GM11168 (cell line): ENCODE results near the gene GREB1L.
"Not testable (repeated sequence)": the region's sequence is repeated elsewhere in the genome, so short reads cannot be mapped to it uniquely, and the experiment has no call there.

Experiments
- in situ Hi-C: fragments of 300-500 bp; cut with MboI; formaldehyde crosslinking; loops from one replicate; pipeline ENCODE4 v1.12.0; 2022; ENCODE audit warnings: low sequenced_read_pairs; ENCODE audit not compliant: unreplicated experiment

Gene GREB1L

GRCh38 chr18:21242141-21242779, at the start of gene GREB1L:
Gene GREB1L (plus strand): TSS chr18:21242232. CDS start chr18:21383519, 141,287 bp downstream.
- in situ Hi-C loops: no loop called here

GRCh38 chr18:21192308-21192624, 49.8 kb upstream of the GREB1L start:
- in situ Hi-C loops: loop anchor here (5.0 kb wide), 1 partner anchor 245 kb away; no protein-coding TSS in a partner anchor

- in situ Hi-C loops: loop anchor here (5.0 kb wide), 1 partner anchor 242 kb away; no protein-coding TSS in a partner anchor
Observed at GRCh38 chr18:21194871-21195771, 46.9 kb upstream of the GREB1L start.

GRCh38 chr18:21196426-21196825, 45.6 kb upstream of the GREB1L start:
- in situ Hi-C loops: no loop called here

GRCh38 chr18:21203126-21203525, 38.9 kb upstream of the GREB1L start:
- in situ Hi-C loops: no loop called here

- in situ Hi-C loops: no loop called here
Observed at GRCh38 chr18:21203542-21204241, 38.3 kb upstream of the GREB1L start.

- in situ Hi-C loops: no loop called here
Observed at GRCh38 chr18:21205695-21206094, 36.3 kb upstream of the GREB1L start.

- in situ Hi-C loops: no loop called here
Observed at GRCh38 chr18:21210278-21210677, 31.8 kb upstream of the GREB1L start.

GRCh38 chr18:21210784-21211183, 31.2 kb upstream of the GREB1L start:
- in situ Hi-C loops: no loop called here

GRCh38 chr18:21214409-21214808, 27.6 kb upstream of the GREB1L start:
- in situ Hi-C loops: not testable (repeated sequence)

- in situ Hi-C loops: no loop called here
Observed at GRCh38 chr18:21215490-21215889, 26.5 kb upstream of the GREB1L start.

- in situ Hi-C loops: no loop called here
Observed at GRCh38 chr18:21218862-21219261, 23.2 kb upstream of the GREB1L start.

GRCh38 chr18:21230436-21230835, 11.6 kb upstream of the GREB1L start:
- in situ Hi-C loops: no loop called here

- in situ Hi-C loops: no loop called here
Observed at GRCh38 chr18:21241301-21242048, 557 bp upstream of the GREB1L start.

GRCh38 chr18:21242780-21243401, 859 bp downstream of the GREB1L start:
- in situ Hi-C loops: no loop called here

- in situ Hi-C loops: no loop called here
Observed at GRCh38 chr18:21254576-21254975, 12.5 kb downstream of the GREB1L start.

- in situ Hi-C loops: no loop called here
Observed at GRCh38 chr18:21255211-21255610, 13.2 kb downstream of the GREB1L start.

GRCh38 chr18:21257386-21257785, 15.4 kb downstream of the GREB1L start:
- in situ Hi-C loops: no loop called here

GRCh38 chr18:21260621-21261020, 18.6 kb downstream of the GREB1L start:
- in situ Hi-C loops: no loop called here

- in situ Hi-C loops: no loop called here
Observed at GRCh38 chr18:21261352-21261751, 19.3 kb downstream of the GREB1L start.
